Thoracic aorta (tissue), 2 donors: Measurements from ENCODE around the gene PCBD2. TPM values are rescaled to one million over a fixed set of nuclear protein-coding genes. Genes with fewer than 3 reads are reported as not detected.
"Not testable (repeated sequence)": the region's sequence is repeated elsewhere in the genome, so short reads cannot be mapped to it uniquely, and the experiment has no call there.

ENCODE experiments used
- ATAC-seq: fragments of 150-250 bp; one replicate; pipeline ENCODE4 v1.8.0; 2017; ENCODE audit warnings: low read depth; ENCODE audit not compliant: insufficient number of reproducible peaks, low FRiP score
- DNase-seq: peaks from one replicate; pipeline ENCODE4 v3.0.0-alpha.2; 2020; ENCODE audit warnings: low spot score
- H3K27ac ChIP-seq, 2 donors: fragments of 200-600 bp; sonication (generic); 1 replicate in 1 of 2; 2 replicates in 1 of 2; pipeline ENCODE4 v1.5.1; 2016; ENCODE audit warnings: mild to moderate bottlenecking in 2 of 2, moderate library complexity in 2 of 2
- H3K27me3 ChIP-seq: fragments of 200-600 bp; sonication (generic); replicated peaks from 2 replicates; pipeline ENCODE4 v1.6.0; 2016; ENCODE audit warnings: mild to moderate bottlenecking; ENCODE audit not compliant: insufficient read depth
- H3K36me3 ChIP-seq: fragments of 200-600 bp; sonication (generic); one replicate; pipeline ENCODE4 v1.5.1; 2016
- H3K4me1 ChIP-seq, 2 donors: fragments of 200-600 bp; sonication (generic); 1 replicate in 1 of 2; 2 replicates in 1 of 2; pipeline versions ENCODE4 v1.5.1 to v1.6.0; 2016; ENCODE audit warnings: low read depth in 2 of 2, mild to moderate bottlenecking in 1 of 2; ENCODE audit not compliant: control insufficient read depth in 1 of 2
- H3K4me3 ChIP-seq: fragments of 200-600 bp; sonication (generic); 2 replicates; pipeline ENCODE4 v1.5.1; 2016; ENCODE audit warnings: mild to moderate bottlenecking
- H3K9me3 ChIP-seq: fragments of 200-600 bp; sonication (generic); 2 replicates; pipeline ENCODE4 v1.5.1; 2016
- CTCF ChIP-seq: fragments of 200-600 bp; sonication (generic); IDR thresholded peaks from one replicate; pipeline ENCODE4 v1.5.1; 2019; ENCODE audit warnings: antibody characterized with exemption
- total RNA-seq, 2 donors: library from RNA; depleted of rRNA; stranded (reverse); fragments of >200 nt; gene quantifications; one replicate each; pipeline versions ENCODE4 v1.1.0 to v1.2.3, GENCODE V29; 2016

Gene PCBD2
- total RNA-seq, 2 donors from 2014 or later = 6.9 to 10.4 TPM

GRCh38 chr5:134995850-134996402 lies 91.0 kb downstream of the PCBD2 start:
- no peak for TF ChIP-seq CTCF
- peaks cover 4 to 11% of the 10 kb centered on the region in 2 donors for H3K4me1 ChIP-seq
- H3K27me3 ChIP-seq = no peaks in the 10 kb centered on the region
- no peak overlapping the region for H3K4me3 ChIP-seq
- no peaks in the 10 kb centered on the region for H3K9me3 ChIP-seq
- no peaks in the 10 kb centered on the region for H3K36me3 ChIP-seq
- no peak for ATAC-seq
- no peak for DNase-seq
- no peak overlapping the region for H3K27ac ChIP-seq

DNA sequence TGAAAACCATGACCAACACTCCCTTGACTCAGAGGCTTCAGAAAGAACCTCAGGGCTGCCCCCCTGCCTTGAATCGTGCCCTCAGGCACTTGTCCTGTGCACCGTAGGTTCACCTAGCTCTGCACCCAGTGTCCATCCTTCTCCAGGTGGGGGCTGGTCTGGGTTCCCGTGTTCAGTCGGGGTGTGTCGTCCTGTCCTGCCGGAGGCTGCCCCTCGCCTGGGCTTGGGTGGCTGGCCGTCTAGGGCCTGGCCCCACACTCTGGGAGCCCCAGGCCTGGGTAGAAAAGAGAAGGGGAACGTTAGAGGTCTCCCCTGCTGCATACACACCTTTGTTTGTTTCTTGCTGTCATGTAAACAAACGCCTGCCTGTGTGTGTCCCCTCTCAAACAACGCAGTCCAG lies 92.1 kb downstream of the PCBD2 start:
- no peak for TF ChIP-seq CTCF

DNA sequence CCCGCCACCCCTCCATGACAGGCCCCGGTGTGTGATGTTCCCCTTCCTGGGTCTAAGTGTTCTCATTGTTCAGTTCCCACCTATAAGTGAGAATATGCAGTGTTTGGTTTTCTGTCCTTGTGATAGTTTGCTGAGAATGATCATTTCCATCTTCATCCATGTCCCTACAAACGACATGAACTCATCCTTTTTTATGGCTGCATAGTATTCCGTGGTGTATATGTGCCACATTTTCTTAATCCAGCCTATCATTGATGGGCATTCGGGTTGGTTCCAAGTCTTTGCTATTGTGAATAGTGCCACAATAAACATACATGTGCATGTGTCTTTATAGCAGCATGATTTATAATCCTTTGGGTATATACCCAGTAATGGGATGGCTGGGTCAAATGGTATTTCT lies 93.1 kb downstream of the PCBD2 start:
- not testable (repeated sequence) for H3K4me3 ChIP-seq

More for the DNA sequence above, 92.1 kb downstream of the PCBD2 start:
- no peak for ATAC-seq
- no peak overlapping the region for H3K4me3 ChIP-seq
- H3K36me3 ChIP-seq = no peaks in the 10 kb centered on the region
- H3K9me3 ChIP-seq = no peaks in the 10 kb centered on the region
- DNase-seq = no peak
- peaks cover 4 to 11% of the 10 kb centered on the region in 2 donors for H3K4me1 ChIP-seq
- H3K27ac ChIP-seq = no peak overlapping the region
- no peaks in the 10 kb centered on the region for H3K27me3 ChIP-seq

GRCh38 chr5:135004376-135004775 lies 99.4 kb downstream of the PCBD2 start:
- Histone ChIP-seq H3K27me3 (no peaks in the 10 kb centered on the region), H3K9me3 (no peaks in the 10 kb centered on the region), H3K4me3 (no peak overlapping the region), H3K4me1 (no peaks in the 10 kb centered on the region), H3K36me3 (no peaks in the 10 kb centered on the region), H3K27ac (no peak overlapping the region)
- no peak for DNase-seq
- no peak for ATAC-seq
- TF ChIP-seq CTCF = no peak

More for the DNA sequence above, 93.1 kb downstream of the PCBD2 start:
- ATAC-seq, H3K27me3 ChIP-seq, H3K36me3 ChIP-seq, H3K4me1 ChIP-seq, H3K9me3 ChIP-seq, H3K27ac ChIP-seq, DNase-seq: not testable (repeated sequence)

DNA sequence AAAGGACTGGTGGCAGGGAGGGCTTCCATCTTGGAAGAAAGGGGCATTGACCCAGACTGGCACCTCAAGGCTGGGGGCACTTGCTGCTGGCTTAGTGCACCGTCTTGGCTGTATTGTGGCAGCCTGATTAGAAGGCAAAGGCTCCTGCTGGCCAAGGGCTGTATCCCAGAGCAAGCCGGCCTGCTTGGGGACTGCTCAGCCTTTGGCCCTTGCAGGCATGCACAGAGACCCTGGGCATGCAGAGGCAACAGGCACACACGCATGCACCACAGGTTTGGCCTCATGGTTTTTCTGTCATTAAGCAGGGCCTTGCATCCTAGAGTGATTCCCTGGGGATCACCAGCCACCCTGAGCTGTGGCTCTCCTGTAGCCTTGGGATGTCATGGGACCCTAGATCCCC lies 100.1 kb downstream of the PCBD2 start:
- no peaks in the 10 kb centered on the region for H3K9me3 ChIP-seq
- no peak overlapping the region for H3K27ac ChIP-seq
- H3K36me3 ChIP-seq = no peaks in the 10 kb centered on the region
- ATAC-seq (no peak), DNase-seq (no peak)
- no peak overlapping the region for H3K4me3 ChIP-seq
- no peak for TF ChIP-seq CTCF
- no peaks in the 10 kb centered on the region for H3K4me1 ChIP-seq
- H3K27me3 ChIP-seq = no peaks in the 10 kb centered on the region

DNA sequence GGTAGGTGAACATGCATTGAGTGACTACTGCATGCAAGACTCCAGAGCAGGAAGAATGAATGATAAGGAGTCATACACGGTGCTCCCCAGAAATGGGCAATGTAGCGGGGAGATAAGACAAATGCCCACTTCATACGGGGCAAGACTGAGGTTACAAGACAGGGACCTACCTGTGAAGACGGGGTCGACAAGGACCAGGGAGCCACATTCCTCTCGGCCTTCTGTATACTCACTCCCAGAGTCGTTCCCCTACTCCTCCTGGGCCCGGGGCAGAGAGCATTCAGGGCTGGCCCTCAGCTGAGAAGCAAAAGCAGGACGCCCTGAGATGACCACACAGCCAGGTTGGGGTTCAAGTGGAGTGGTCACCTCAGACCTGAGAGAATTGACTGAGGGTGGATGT lies 102.4 kb downstream of the PCBD2 start:
- H3K9me3 ChIP-seq = no peaks in the 10 kb centered on the region
- TF ChIP-seq CTCF = no peak
- ATAC-seq = no peak
- H3K4me1 ChIP-seq = no peaks in the 10 kb centered on the region
- H3K4me3 ChIP-seq = no peak overlapping the region
- no peak for DNase-seq
- H3K27me3 ChIP-seq = no peaks in the 10 kb centered on the region
- no peak overlapping the region for H3K27ac ChIP-seq
- H3K36me3 ChIP-seq = no peaks in the 10 kb centered on the region
